Pancreas (tissue), 10 donors: Measurements from ENCODE around the gene SPDYE6. TPM values are rescaled to one million over a fixed set of nuclear protein-coding genes. Genes with fewer than 3 reads are reported as not detected.
A peak's percentile ranks its signal among the peaks of the same experiment; 100 is the strongest.
"Not testable (repeated sequence)": the region's sequence is repeated elsewhere in the genome, so short reads cannot be mapped to it uniquely, and the experiment has no call there.

Source experiments
- ATAC-seq, 4 donors: fragments of 200-7000 bp; cut with Tn5 transposase; one replicate each; pipeline versions ENCODE4 v1.8.0 to v1.9.1; 2020; ENCODE audit warnings: mild to moderate bottlenecking in 4 of 4, moderate library complexity in 4 of 4
- DNase-seq, 6 donors: peaks; one replicate each; pipeline ENCODE4 v3.0.0-alpha.2; 2020
- FAIRE-seq: peaks from 2 replicates; lab custom pipeline; 2012; peaks lifted over from hg19 to GRCh38; lab: Jason Lieb, UNC
- H3K27ac ChIP-seq, 4 donors: fragments of 200-600 bp; sonication (generic); 1 replicate in 3 of 4; 2 replicates in 1 of 4; pipeline versions ENCODE4 v1.5.0 to v1.8.0; 2020
- H3K27me3 ChIP-seq, 4 donors: fragments of 200-600 bp; one replicate each; pipeline ENCODE4 v1.8.0; 2021
- H3K36me3 ChIP-seq, 3 donors: fragments of 200-600 bp; sonication (generic) in 1 of 3; one replicate each; pipeline versions ENCODE4 v1.5.0 to v1.8.0; 2020 to 2021
- H3K4me1 ChIP-seq, 3 donors: fragments of 200-600 bp; one replicate each; pipeline ENCODE4 v1.8.0; 2021
- H3K4me3 ChIP-seq, 4 donors: fragments of 200-600 bp; sonication (generic) in 2 of 4; one replicate each; pipeline versions ENCODE4 v1.5.0 to v1.8.0; 2020 to 2021
- H3K9me3 ChIP-seq, 4 donors: fragments of 200-600 bp; one replicate each; pipeline ENCODE4 v1.8.0; 2021
- CTCF ChIP-seq, 4 donors: fragments of 200-600 bp; sonication (generic) in 3 of 4; IDR thresholded peaks; one replicate each; pipeline versions ENCODE4 v1.5.0 to v1.8.0; 2021; ENCODE audit warnings: antibody characterized with exemption in 4 of 4
- WGBS, 2 donors: extraction: QIAGEN DNeasy Blood & Tissue Kit; methylation state at CpG; one replicate each; pipeline ENCODE4 v1.1.7; 2013; 5-methylcytosine and 5-hydroxymethylcytosine counted together
- intact Hi-C, 3 donors: fragments of 100-400 bp; cut with DNase I; formaldehyde crosslinking; loops; one replicate each; pipeline versions ENCODE4 v1.11.1 to v1.14.2; 2022
- polyA plus RNA-seq, 2 donors: library from polyadenylated mRNA; stranded (reverse); fragments of 200-250 nt; gene quantifications; one replicate each; pipeline ENCODE4 v1.2.3, GENCODE V29; 2013
- total RNA-seq, 6 donors: library from RNA; stranded (reverse); fragmentation: NEBNext Ultra II Directional in 4 of 6; extraction: Animal tissue kit (Norgen Biotek cat#: 25700) in 4 of 6; gene quantifications; one replicate each; pipeline versions ENCODE4 v1.2.1 to v1.2.4, GENCODE V29; 2021 to 2023
- donor health status: healthy with polysubstance abuse.
- donor health status: DM: no; HTN: no; CAD: no; lungs with moderate emphysema.
- donor health status: DM: no; HTN: no; CAD: no.
- donor health status: control.
- donor health status: control.
- donor health status: Bipolar disorder and iron deficiency.
- donor health status: DM: yes; HTN: yes; CAD: no.
- donor health status: DM: no; HTN: no; CAD: no.
- donor health status: DM: no; HTN: no; CAD: no.
- donor health status: DM: yes; HTN: yes; CAD: no.

The SPDYE6 gene
- total and polyA plus RNA-seq, 8 donors, result not detected

DNA sequence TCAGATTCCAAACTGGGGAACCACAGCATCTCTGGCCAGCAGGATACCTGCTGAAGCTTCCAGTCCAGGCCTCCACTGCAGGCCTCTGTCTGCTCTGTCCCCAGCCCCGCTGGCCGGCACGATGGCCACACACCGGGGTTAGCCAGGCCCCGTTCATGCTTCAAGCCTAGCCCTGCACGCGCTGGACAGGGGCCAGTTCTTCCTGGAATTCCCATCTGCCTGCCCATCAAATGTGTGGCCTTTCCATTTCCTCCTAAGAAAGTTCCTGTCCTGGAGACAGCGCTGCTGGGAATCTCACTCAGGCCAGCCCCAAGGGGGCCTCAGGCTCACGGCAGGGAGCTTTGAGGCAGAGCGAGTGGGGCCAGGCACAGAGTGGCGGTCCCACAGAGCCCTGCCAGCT is 51.6 kb downstream of the SPDYE6 start:
- FAIRE-seq (no peak), DNase-seq (peak in 1 of 6 donors; percentile 55), ATAC-seq (no peak)
- H3K27me3 ChIP-seq, result no peaks in the 10 kb centered on the region
- intact Hi-C loops, result no loop called here
- no peak for TF ChIP-seq CTCF (IDR thresholded peaks at IDR 0.05)
- 82% methylated on average over 11 of the region's 11 CpGs for WGBS, 2 donors
- H3K36me3 ChIP-seq, result no peaks in the 10 kb centered on the region
- no peaks in the 10 kb centered on the region for H3K9me3 ChIP-seq
- no peak overlapping the region for H3K4me3 ChIP-seq
- no peaks in the 10 kb centered on the region for H3K4me1 ChIP-seq
- no peak overlapping the region for H3K27ac ChIP-seq

- Histone ChIP-seq H3K4me3 (no peak overlapping the region), H3K4me1 (no peaks in the 10 kb centered on the region), H3K36me3 (no peaks in the 10 kb centered on the region), H3K27ac (no peak overlapping the region), H3K27me3 (no peaks in the 10 kb centered on the region), H3K9me3 (no peaks in the 10 kb centered on the region)
- WGBS, 2 donors, result 79% methylated on average over 13 of the region's 13 CpGs
- ATAC-seq (no peak), FAIRE-seq (no peak), DNase-seq (peak in 1 of 6 donors; percentile 30)
- TF ChIP-seq CTCF (IDR thresholded peaks at IDR 0.05), result no peak
- intact Hi-C loops, result no loop called here
These were observed 52.4 kb downstream of the SPDYE6 start for GRCh38 chr7:102303669-102304422.

GRCh38 chr7:102302025-102302424 is 54.2 kb downstream of the SPDYE6 start:
- Histone ChIP-seq H3K9me3 (no peaks in the 10 kb centered on the region), H3K4me1 (no peaks in the 10 kb centered on the region), H3K27me3 (no peaks in the 10 kb centered on the region), H3K4me3 (no peak overlapping the region), H3K27ac (no peak overlapping the region), H3K36me3 (no peaks in the 10 kb centered on the region)
- FAIRE-seq, result no peak
- DNase-seq, result peak in 1 of 6 donors; percentile 51
- intact Hi-C loops, result no loop called here
- WGBS, 2 donors, result 89 to 92% methylated on average over 6 of the region's 6 CpGs
- no peak for ATAC-seq
- TF ChIP-seq CTCF (IDR thresholded peaks at IDR 0.05), result no peak

DNA sequence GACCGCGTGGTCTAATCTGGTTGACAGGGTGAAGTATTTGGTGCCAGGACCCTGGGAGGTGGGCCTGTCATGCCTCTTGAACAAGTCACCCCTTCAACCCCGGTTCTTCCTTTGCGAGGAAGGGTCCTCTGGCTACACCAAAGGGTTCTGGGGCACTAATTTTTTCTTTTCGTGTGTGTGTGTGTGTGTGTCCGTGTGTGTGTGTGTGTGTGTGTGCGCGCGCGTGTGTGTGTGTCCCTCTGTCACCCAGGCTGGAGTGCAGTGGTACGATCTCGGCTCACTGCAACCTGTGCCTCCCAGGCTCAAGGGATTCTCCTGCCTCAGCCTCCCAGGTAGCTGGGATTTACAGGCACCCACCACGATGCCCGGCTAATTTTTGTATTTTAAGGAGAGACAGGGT is 54.9 kb downstream of the SPDYE6 start:
- H3K9me3 ChIP-seq, H3K4me1 ChIP-seq, ATAC-seq, H3K36me3 ChIP-seq, H3K4me3 ChIP-seq, FAIRE-seq, DNase-seq, H3K27ac ChIP-seq, H3K27me3 ChIP-seq, intact Hi-C loops: not testable (repeated sequence)
- 91% methylated on average over 14 of the region's 14 CpGs for WGBS, 2 donors

DNA sequence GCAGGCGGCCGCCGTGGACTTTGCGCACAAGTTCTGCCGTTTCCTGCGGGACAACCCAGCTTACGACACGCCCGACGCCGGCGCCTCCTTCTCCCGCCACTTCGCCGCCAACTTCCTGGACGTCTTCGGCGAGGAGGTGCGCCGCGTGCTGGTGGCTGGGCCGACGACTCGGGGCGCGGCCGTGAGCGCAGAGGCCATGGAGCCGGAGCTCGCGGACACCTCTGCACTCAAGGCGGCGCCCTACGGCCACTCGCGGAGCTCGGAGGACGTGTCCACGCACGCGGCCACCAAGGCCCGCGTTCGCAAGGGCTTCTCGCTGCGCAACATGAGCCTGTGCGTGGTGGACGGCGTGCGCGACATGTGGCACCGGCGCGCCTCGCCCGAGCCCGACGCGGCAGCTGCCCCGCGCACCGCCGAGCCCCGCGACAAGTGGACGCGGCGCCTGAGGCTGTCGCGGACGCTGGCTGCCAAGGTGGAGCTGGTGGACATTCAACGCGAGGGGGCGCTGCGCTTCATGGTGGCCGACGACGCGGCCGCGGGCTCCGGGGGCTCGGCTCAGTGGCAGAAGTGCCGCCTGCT is 55.5 kb downstream of the SPDYE6 start:
- Histone ChIP-seq H3K27ac (no peak overlapping the region), H3K36me3 (no peaks in the 10 kb centered on the region), H3K27me3 (no peaks in the 10 kb centered on the region), H3K4me3 (peak overlapping the region in 1 of 4 donors; percentile 28), H3K4me1 (no peaks in the 10 kb centered on the region), H3K9me3 (no peaks in the 10 kb centered on the region)
- ATAC-seq, result peak in 2 of 4 donors; percentile 9 to 46
- no peak for TF ChIP-seq CTCF (IDR thresholded peaks at IDR 0.05)
- WGBS, 2 donors, result 30 to 34% methylated on average over 73 to 84 of the region's 84 CpGs
- no peak for FAIRE-seq
- intact Hi-C loops, result no loop called here
- peak in 1 of 6 donors; percentile 43 for DNase-seq
